Keratinocyte (primary cell): ENCODE results near the gene RNF166.

Experiments
- CTCF ChIP-seq, 3 experiments: IDR thresholded peaks in 1 of 3; conservative IDR thresholded peaks in 1 of 3; optimal IDR thresholded peaks in 1 of 3; 2 replicates in 2 of 3; 3 replicates in 1 of 3; pipeline versions ENCODE3 to v1.5.1; 2011; ENCODE audit warnings: low read length in 3 of 3, mild to moderate bottlenecking in 3 of 3, moderate library complexity in 2 of 3, control low read depth in 1 of 3, inconsistent platforms in 1 of 3; ENCODE audit not compliant: insufficient read depth in 2 of 3; ENCODE audit errors: extremely low read depth in 1 of 3
- EZH2 ChIP-seq: IDR thresholded peaks from one replicate; pipeline ENCODE4 v1.6.1; 2012; ENCODE audit warnings: inconsistent platforms, mild to moderate bottlenecking, low read length, moderate library complexity

GRCh38 chr16:88676502-88677242, 29.5 kb downstream of the RNF166 start:
- TF ChIP-seq CTCF (optimal IDR thresholded peaks at IDR 0.05 in 1 of 3, IDR thresholded peaks at IDR 0.05 in 1 of 3, conservative IDR thresholded peaks at IDR 0.05 in 1 of 3; ENCODE audit: extremely low read depth in 1 of 3, insufficient read depth in 2 of 3, low read length in 3 of 3) (no peak), EZH2 (no peak)
